ENCODE results near the gene TPK1. TPM values are rescaled to one million over a fixed set of nuclear protein-coding genes. Genes with fewer than 3 reads are reported as not detected.

Gene TPK1
- total and polyA plus RNA-seq, 12 donors, result 2.9 to 10.8 (median 6.4) TPM

DNA sequence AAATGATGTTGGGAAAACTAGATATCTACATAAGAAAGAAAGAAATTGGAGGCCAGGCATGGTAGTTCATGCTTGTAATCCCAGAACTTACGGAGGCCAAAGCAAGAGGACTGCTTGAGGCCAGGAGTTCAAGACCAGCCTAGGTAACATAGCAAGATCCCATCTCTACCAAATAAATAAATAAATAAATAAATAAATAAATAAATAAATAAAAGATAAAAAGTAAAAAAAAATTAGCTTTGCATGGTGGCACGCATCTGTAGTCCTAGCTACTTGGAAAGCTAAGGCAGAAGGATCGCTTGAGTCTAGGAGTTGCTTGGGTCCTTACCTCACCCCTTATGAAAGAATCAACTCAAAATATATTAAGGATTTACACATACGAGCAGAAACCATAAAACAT, 238.9 kb downstream of the TPK1 start:
- H3K4me1 ChIP-seq, result no peaks in the 10 kb centered on the region
- no peaks in the 10 kb centered on the region for H3K36me3 ChIP-seq
- TF ChIP-seq CTCF (IDR thresholded peaks at IDR 0.05), result no peak
- intact Hi-C loops (cut with DNase I), result no loop called here
- 92 to 96% methylated on average over 4 of the region's 4 CpGs for WGBS, 2 donors
- ATAC-seq, result no peak
- DNase-seq, result no peak
- no peak overlapping the region for H3K27ac ChIP-seq
- peaks cover 0 to 54% (median 25%) of the 10 kb centered on the region in 11 donors for H3K9me3 ChIP-seq
- no peaks in the 10 kb centered on the region for H3K27me3 ChIP-seq
- H3K4me3 ChIP-seq, result no peak overlapping the region

DNA sequence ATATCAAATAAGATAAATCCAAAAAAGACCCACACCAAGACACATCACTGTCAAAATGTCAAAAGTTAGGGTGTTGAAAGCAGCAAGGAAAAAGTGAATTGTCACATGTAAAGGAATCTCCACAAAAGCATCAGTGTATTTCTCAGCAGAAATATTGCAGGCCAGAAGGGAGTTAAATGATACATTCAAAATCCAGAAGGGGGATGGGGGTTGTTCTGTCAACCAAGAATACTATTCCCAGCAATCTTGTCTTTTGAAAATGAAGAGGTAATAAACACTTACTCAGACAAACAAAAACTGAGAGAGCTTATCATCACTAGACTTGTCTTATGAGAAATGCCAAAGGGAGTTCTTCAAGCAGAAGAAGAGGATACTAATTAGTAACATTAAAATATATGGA, 241.3 kb downstream of the TPK1 start:
- Histone ChIP-seq H3K4me1 (no peaks in the 10 kb centered on the region), H3K27me3 (no peaks in the 10 kb centered on the region), H3K27ac (no peak overlapping the region), H3K36me3 (peaks cover 0 to 6% (median 0%) of the 10 kb centered on the region in 9 donors), H3K9me3 (peaks cover 0 to 54% (median 25%) of the 10 kb centered on the region in 11 donors), H3K4me3 (no peak overlapping the region)
- DNase-seq, result no peak
- TF ChIP-seq CTCF (IDR thresholded peaks at IDR 0.05), result no peak
- intact Hi-C loops (cut with DNase I), result no loop called here
- no peak for ATAC-seq

- H3K27me3 ChIP-seq, result no peaks in the 10 kb centered on the region
- H3K9me3 ChIP-seq, result peaks cover 0 to 12% (median 0%) of the 10 kb centered on the region in 11 donors
- peak in 1 of 2 donors; percentile 8 for DNase-seq
- ATAC-seq, result peak in 3 of 8 donors; percentile 30 to 87 (median 35)
- H3K4me1 ChIP-seq, result peaks cover 0 to 9% (median 0%) of the 10 kb centered on the region in 9 donors
- H3K27ac ChIP-seq, result peak overlapping the region in 2 of 10 donors; percentile 23 to 32
- WGBS, 2 donors, result 53 to 57% methylated on average over 4 of the region's 4 CpGs
- H3K4me3 ChIP-seq, result no peak overlapping the region
- peaks cover 0 to 6% (median 0%) of the 10 kb centered on the region in 9 donors for H3K36me3 ChIP-seq
- intact Hi-C loops (cut with DNase I), result no loop called here
- TF ChIP-seq CTCF (IDR thresholded peaks at IDR 0.05), result no peak
Observed at GRCh38 chr7:144588559-144589051, 247.2 kb downstream of the TPK1 start.

GRCh38 chr7:144587701-144588100, 248.2 kb downstream of the TPK1 start:
- intact Hi-C loops (cut with DNase I), result no loop called here
- H3K27me3 ChIP-seq, result no peaks in the 10 kb centered on the region
- no peak overlapping the region for H3K27ac ChIP-seq
- peaks cover 0 to 4% (median 0%) of the 10 kb centered on the region in 11 donors for H3K9me3 ChIP-seq
- TF ChIP-seq CTCF (IDR thresholded peaks at IDR 0.05), result no peak
- ATAC-seq (no peak), DNase-seq (no peak)
- no peak overlapping the region for H3K4me3 ChIP-seq
- 83 to 92% methylated on average over 1 of the region's 1 CpG for WGBS, 2 donors
- H3K36me3 ChIP-seq, result peaks cover 0 to 6% (median 0%) of the 10 kb centered on the region in 9 donors
- peaks cover 0 to 9% (median 0%) of the 10 kb centered on the region in 9 donors for H3K4me1 ChIP-seq

Measured in heart right ventricle (tissue), 16 donors.